H9 (cell line): ENCODE results near the gene PRORP. TPM values are rescaled to one million over a fixed set of nuclear protein-coding genes. Genes with fewer than 3 reads are reported as not detected.

Experiments
- DNase-seq: peaks from one replicate; pipeline ENCODE4 v3.0.0-alpha.2; 2017
- H2AFZ ChIP-seq: one replicate; pipeline ENCODE4 v1.6.1; 2013; ENCODE audit warnings: mild to moderate bottlenecking, low read length, control low read depth, moderate library complexity
- H2AK5ac ChIP-seq: 2 replicates; pipeline ENCODE4 v1.6.1; 2013; ENCODE audit warnings: low read length, control low read depth, mixed read lengths; ENCODE audit not compliant: insufficient read length
- H2BK120ac ChIP-seq: one replicate; pipeline ENCODE4 v1.6.1; 2013; ENCODE audit warnings: low read depth, mild to moderate bottlenecking, low read length, control low read depth, inconsistent platforms; ENCODE audit not compliant: poor library complexity, severe bottlenecking
- H2BK12ac ChIP-seq: 2 replicates; pipeline ENCODE4 v1.6.1; 2013; ENCODE audit warnings: low read length, control low read depth, mixed read lengths, low read depth; ENCODE audit not compliant: insufficient read length
- H2BK15ac ChIP-seq: 2 replicates; pipeline ENCODE4 v1.6.1; 2013; ENCODE audit warnings: low read depth, low read length, control low read depth
- H2BK20ac ChIP-seq: one replicate; pipeline ENCODE4 v1.6.1; 2013; ENCODE audit warnings: low read depth, mild to moderate bottlenecking, low read length, control low read depth, inconsistent platforms; ENCODE audit not compliant: poor library complexity, severe bottlenecking
- H2BK5ac ChIP-seq: 2 replicates; pipeline ENCODE4 v1.6.1; 2013; ENCODE audit warnings: low read length, control low read depth, mixed read lengths; ENCODE audit not compliant: insufficient read length
- H3K14ac ChIP-seq: 2 replicates; pipeline ENCODE4 v1.6.1; 2013; ENCODE audit warnings: low read length, control low read depth; ENCODE audit not compliant: insufficient read depth
- H3K18ac ChIP-seq: 2 replicates; pipeline ENCODE4 v1.6.1; 2013; ENCODE audit warnings: low read depth, mild to moderate bottlenecking, mixed read lengths, low read length, control low read depth; ENCODE audit not compliant: insufficient read length
- H3K23ac ChIP-seq: 2 replicates; pipeline ENCODE4 v1.6.1; 2013; ENCODE audit warnings: low read length, control low read depth, mixed read lengths, low read depth; ENCODE audit not compliant: insufficient read length
- H3K23me2 ChIP-seq: 2 replicates; pipeline ENCODE4 v1.6.1; 2013; ENCODE audit warnings: low read depth, mild to moderate bottlenecking, mixed read lengths, low read length, control low read depth; ENCODE audit not compliant: insufficient read length, poor library complexity, severe bottlenecking
- H3K27ac ChIP-seq: 2 replicates; pipeline ENCODE4 v1.5.1; 2013; ENCODE audit warnings: low read length, control low read depth, mixed read lengths, low read depth; ENCODE audit not compliant: insufficient read length
- H3K27me3 ChIP-seq: 2 replicates; pipeline ENCODE4 v1.6.1; 2013; ENCODE audit warnings: low read length, control low read depth, inconsistent platforms; ENCODE audit not compliant: insufficient read depth
- H3K4ac ChIP-seq: 2 replicates; pipeline ENCODE4 v1.6.1; 2013; ENCODE audit warnings: low read depth, mild to moderate bottlenecking, control low read depth, inconsistent platforms, low read length, moderate library complexity
- H3K4me1 ChIP-seq: 2 replicates; pipeline ENCODE4 v1.6.1; 2013; ENCODE audit warnings: low read length, control low read depth, inconsistent platforms; ENCODE audit not compliant: insufficient read depth
- H3K4me2 ChIP-seq: 2 replicates; pipeline ENCODE4 v1.6.1; 2013; ENCODE audit warnings: low read length, control low read depth, mixed read lengths; ENCODE audit not compliant: insufficient read length, insufficient read depth
- H3K56ac ChIP-seq: 2 replicates; pipeline ENCODE4 v1.6.1; 2013; ENCODE audit warnings: low read depth, mild to moderate bottlenecking, mixed read lengths, low read length, control low read depth; ENCODE audit not compliant: insufficient read length
- H3K79me1 ChIP-seq: 2 replicates; pipeline ENCODE4 v1.6.1; 2013; ENCODE audit warnings: low read depth, mild to moderate bottlenecking, moderate library complexity, low read length, control low read depth, inconsistent platforms; ENCODE audit not compliant: insufficient read depth, poor library complexity, severe bottlenecking
- H3K79me2 ChIP-seq: 2 replicates; pipeline ENCODE4 v1.6.1; 2013; ENCODE audit warnings: low read length, control low read depth, inconsistent platforms; ENCODE audit not compliant: insufficient read depth
- H3K9ac ChIP-seq: 2 replicates; pipeline ENCODE4 v1.6.1; 2013; ENCODE audit warnings: low read length, control low read depth, mixed read lengths; ENCODE audit not compliant: insufficient read length; ENCODE audit errors: extremely low read depth
- H3K9me3 ChIP-seq: one replicate; pipeline ENCODE4 v1.6.1; 2013; ENCODE audit warnings: low read depth, low read length, inconsistent platforms; ENCODE audit not compliant: control insufficient read depth
- H3T11ph ChIP-seq: one replicate; pipeline ENCODE4 v1.6.1; 2013; ENCODE audit warnings: mild to moderate bottlenecking, low read length, control low read depth, inconsistent platforms
- H4K20me1 ChIP-seq: one replicate; pipeline ENCODE4 v1.6.1; 2013; ENCODE audit not compliant: control insufficient read depth, insufficient read length, insufficient read depth
- H4K5ac ChIP-seq: 2 replicates; pipeline ENCODE4 v1.6.1; 2013; ENCODE audit warnings: low read depth, mild to moderate bottlenecking, mixed read lengths, low read length, control low read depth; ENCODE audit not compliant: insufficient read length
- H4K8ac ChIP-seq: replicated peaks from 2 replicates; pipeline ENCODE4 v1.6.1; 2013; ENCODE audit warnings: low read length, control low read depth, mixed read lengths, low read depth; ENCODE audit not compliant: insufficient read length
- H4K91ac ChIP-seq: 2 replicates; pipeline ENCODE4 v1.6.1; 2013; ENCODE audit warnings: low read depth, mild to moderate bottlenecking, moderate library complexity, mixed read lengths, low read length, control low read depth; ENCODE audit not compliant: insufficient read length
- H3K27ac Mint-ChIP-seq, 3 experiments: 2 replicates in 2 of 3; 3 replicates in 1 of 3; pipeline ENCODE4 v1.8.0; 2020 to 2021; ENCODE audit warnings: mixed read lengths in 3 of 3, mild to moderate bottlenecking in 1 of 3, moderate library complexity in 1 of 3
- H3K27me3 Mint-ChIP-seq: 2 replicates; pipeline ENCODE4 v1.8.0; 2021; ENCODE audit warnings: low read depth, mild to moderate bottlenecking, moderate library complexity, mixed read lengths
- H3K36me3 Mint-ChIP-seq, 3 experiments: 2 replicates in 2 of 3; 3 replicates in 1 of 3; pipeline ENCODE4 v1.8.0; 2020 to 2021; ENCODE audit warnings: low read depth in 3 of 3, mixed read lengths in 3 of 3; ENCODE audit not compliant: insufficient read depth in 1 of 3
- H3K4me1 Mint-ChIP-seq, 2 experiments: 2 replicates each; pipeline ENCODE4 v1.8.0; 2020; ENCODE audit warnings: mixed read lengths in 2 of 2
- H3K4me3 Mint-ChIP-seq, 2 experiments: 2 replicates in 1 of 2; 3 replicates in 1 of 2; pipeline ENCODE4 v1.8.0; 2020 to 2021; ENCODE audit warnings: mild to moderate bottlenecking in 2 of 2, mixed read lengths in 2 of 2, moderate library complexity in 1 of 2
- H3K9me3 Mint-ChIP-seq, 2 experiments: 2 replicates in 1 of 2; 3 replicates in 1 of 2; pipeline ENCODE4 v1.8.0; 2020; ENCODE audit warnings: mild to moderate bottlenecking in 2 of 2, mixed read lengths in 2 of 2, moderate library complexity in 1 of 2
- CTCF ChIP-seq: fragments of 200-600 bp; sonication (generic); conservative IDR thresholded peaks from 3 replicates; pipeline ENCODE4 v1.8.0; 2021; ENCODE audit warnings: antibody characterized with exemption, mild to moderate bottlenecking
- WGBS: extraction: QIAGEN DNeasy Blood & Tissue Kit; methylation state at CpG from one replicate; pipeline ENCODE4 v1.1.7; 2013; ENCODE audit warnings: missing lambda C conversion rate, low lambda C conversion rate, mixed read lengths; ENCODE audit not compliant: insufficient read length; ENCODE audit errors: extremely low coverage; 5-methylcytosine and 5-hydroxymethylcytosine counted together
- total RNA-seq: library from RNA; stranded (reverse); gene quantifications from 2 replicates; pipeline ENCODE4 v1.2.1, GENCODE V29; 2021

The PRORP gene
- total RNA-seq, 1 experiment from 2014 or later: 37.7 TPM

GRCh38 chr14:35079742-35080141 lies 42.6 kb upstream of the PRORP start:
- Histone ChIP-seq H2BK20ac (no peak overlapping the region), H4K91ac (no peak overlapping the region), H3K14ac (no peak overlapping the region), H2BK12ac (no peak overlapping the region), H3K9ac (no peak overlapping the region), H3K23me2 (no peaks in the 10 kb centered on the region), H3K9me3 (no peaks in the 10 kb centered on the region), H2BK15ac (no peak overlapping the region), H3K27me3 (no peaks in the 10 kb centered on the region), H3T11ph (no peak overlapping the region), H3K27ac (no peak overlapping the region), H2AFZ (no peak overlapping the region), H3K23ac (no peak overlapping the region), H4K5ac (no peak overlapping the region), H3K18ac (no peak overlapping the region), H3K4ac (no peak overlapping the region), H2AK5ac (no peak overlapping the region), H3K79me1 (no peaks in the 10 kb centered on the region), H4K20me1 (no peaks in the 10 kb centered on the region), H4K8ac (no peak overlapping the region), H3K79me2 (no peaks in the 10 kb centered on the region), H2BK120ac (no peak overlapping the region), H2BK5ac (no peak overlapping the region), H3K56ac (no peak overlapping the region), H3K4me2 (no peak overlapping the region), H3K4me1 (no peaks in the 10 kb centered on the region)
- TF ChIP-seq CTCF: no peak
- no peaks in the 10 kb centered on the region for H3K27me3 Mint-ChIP-seq
- H3K36me3 Mint-ChIP-seq: peaks cover 12 to 49% (median 23%) of the 10 kb centered on the region in 3 experiments; a peak in 6 of 7 replicates
- H3K4me3 Mint-ChIP-seq: no peak overlapping the region
- WGBS: no CpG with 5 or more reads among the region's 1 CpG
- no peak for DNase-seq
- no peak overlapping the region for H3K27ac Mint-ChIP-seq
- H3K4me1 Mint-ChIP-seq: no peaks in the 10 kb centered on the region
- no peaks in the 10 kb centered on the region for H3K9me3 Mint-ChIP-seq
